ENCODE measurements around the gene KRT8.
"Not testable (repeated sequence)": the region's sequence is repeated elsewhere in the genome, so short reads cannot be mapped to it uniquely, and the experiment has no call there.

Gene KRT8

GRCh38 chr12:52873832-52874572 is 30.9 kb downstream of the KRT8 start:
- DNase-seq: peak; percentile 42

GRCh38 chr12:52873513-52873831 is 31.4 kb downstream of the KRT8 start:
- no peak for DNase-seq

GRCh38 chr12:52872644-52873389 is 32.1 kb downstream of the KRT8 start:
- DNase-seq: no peak

GRCh38 chr12:52871291-52872039 is 33.4 kb downstream of the KRT8 start:
- no peak for DNase-seq

- DNase-seq: peak; percentile 54
These were observed 34.2 kb downstream of the KRT8 start for GRCh38 chr12:52870361-52871290.

GRCh38 chr12:52867642-52868041 is 37.2 kb downstream of the KRT8 start:
- DNase-seq: peak; percentile 8

GRCh38 chr12:52867152-52867551 is 37.7 kb downstream of the KRT8 start:
- no peak for DNase-seq

GRCh38 chr12:52865090-52865944 is 39.6 kb downstream of the KRT8 start:
- DNase-seq: no peak

GRCh38 chr12:52862023-52862422 is 42.9 kb downstream of the KRT8 start:
- DNase-seq: no peak

- DNase-seq: no peak
These were observed 43.4 kb downstream of the KRT8 start for GRCh38 chr12:52861511-52861910.

- no peak for DNase-seq
These were observed 44.6 kb downstream of the KRT8 start for GRCh38 chr12:52860102-52860823.

GRCh38 chr12:52857500-52857899 is 47.4 kb downstream of the KRT8 start:
- DNase-seq: no peak

GRCh38 chr12:52856787-52857186 is 48.1 kb downstream of the KRT8 start:
- DNase-seq: no peak

GRCh38 chr12:52856077-52856476 is 48.8 kb downstream of the KRT8 start:
- not testable (repeated sequence) for DNase-seq

GRCh38 chr12:52851787-52852186 is 53.1 kb downstream of the KRT8 start:
- DNase-seq: no peak

GRCh38 chr12:52850681-52851080 is 54.2 kb downstream of the KRT8 start:
- no peak for DNase-seq

- no peak for DNase-seq
These were observed 55.4 kb downstream of the KRT8 start for GRCh38 chr12:52849511-52849910.

- no peak for DNase-seq
These were observed 56.1 kb downstream of the KRT8 start, which contains the start of gene KRT78 for GRCh38 chr12:52848661-52849255. TSS of gene KRT78 (minus strand) at chr12:52848994. CDS start at chr12:52848930, 64 bp downstream.

GRCh38 chr12:52847335-52848102 is 57.4 kb downstream of the KRT8 start:
- no peak for DNase-seq
